OCI-LY7 (cell line): ENCODE data around the gene PTGIR. TPM values are rescaled to one million over a fixed set of nuclear protein-coding genes. Genes with fewer than 3 reads are reported as not detected.

Experiments
- BruUV-seq: library from RNA; stranded (reverse); fragments of 400-500 nt; replicated peaks from 2 replicates; lab custom pipeline; 2021; lab: Mats Ljungman, UMichigan
- CTCF ChIA-PET: fragments of 300-600 bp; sonication (Branson Sonifier 250); formaldehyde crosslinking; loops from one replicate; lab custom pipeline; 2022; ENCODE audit warnings: antibody characterized with exemption; ENCODE audit not compliant: unreplicated experiment; lab: Charles Lee
- POLR2A ChIA-PET: fragments of 300-600 bp; sonication (Branson Sonifier 250); formaldehyde crosslinking; loops from one replicate; lab custom pipeline; 2022; ENCODE audit warnings: antibody characterized with exemption; lab: Charles Lee
- DNase-seq: peaks from one replicate; pipeline ENCODE4 v3.0.0-alpha.2; 2015; ENCODE audit warnings: low spot score
- H2AFZ ChIP-seq: fragments of 200-600 bp; sonication (generic), shearing (Covaris generic); 2 replicates; pipeline ENCODE4 v1.6.1; 2014; ENCODE audit warnings: mild to moderate bottlenecking, antibody characterized with exemption, low read length, moderate library complexity
- H3K27ac ChIP-seq: fragments of 200-600 bp; sonication (generic); 2 replicates; pipeline ENCODE4 v1.5.1; 2014; ENCODE audit warnings: mixed run types, low read depth, mild to moderate bottlenecking, moderate library complexity, low read length, inconsistent platforms; ENCODE audit not compliant: poor library complexity, severe bottlenecking
- H3K36me3 ChIP-seq: fragments of 200-600 bp; sonication (generic); 2 replicates; pipeline ENCODE4 v1.6.1; 2014; ENCODE audit warnings: mild to moderate bottlenecking, antibody characterized with exemption, low read length, moderate library complexity, mixed read lengths; ENCODE audit not compliant: insufficient read depth
- H3K4me1 ChIP-seq: fragments of 200-600 bp; sonication (generic); 2 replicates; pipeline ENCODE4 v1.5.1; 2014; ENCODE audit warnings: mild to moderate bottlenecking, low read length; ENCODE audit not compliant: insufficient read depth, poor library complexity, severe bottlenecking
- H3K4me2 ChIP-seq: fragments of 200-600 bp; sonication (generic); 2 replicates; pipeline ENCODE4 v1.6.1; 2014; ENCODE audit warnings: mild to moderate bottlenecking, low read length
- H3K4me3 ChIP-seq: fragments of 200-600 bp; sonication (generic); 2 replicates; pipeline ENCODE4 v1.5.1; 2014; ENCODE audit warnings: mild to moderate bottlenecking, low read depth, low read length; ENCODE audit not compliant: poor library complexity, severe bottlenecking
- H3K79me2 ChIP-seq: fragments of 200-600 bp; sonication (generic); 2 replicates; pipeline ENCODE4 v1.6.1; 2016; ENCODE audit warnings: low read depth, mild to moderate bottlenecking, low read length, moderate library complexity, mixed read lengths; ENCODE audit not compliant: insufficient read depth
- H3K9me2 ChIP-seq: fragments of 200-600 bp; sonication (generic); 2 replicates; pipeline ENCODE4 v1.6.1; 2016; ENCODE audit warnings: mild to moderate bottlenecking, low read length, mixed read lengths; ENCODE audit not compliant: insufficient read depth
- H3K9me3 ChIP-seq: fragments of 200-600 bp; sonication (generic); 2 replicates; pipeline ENCODE4 v1.6.1; 2014; ENCODE audit warnings: mild to moderate bottlenecking, mixed run types, low read length, mixed read lengths
- H4K20me1 ChIP-seq: fragments of 200-600 bp; sonication (generic); 2 replicates; pipeline ENCODE4 v1.6.1; 2014; ENCODE audit warnings: mild to moderate bottlenecking, antibody characterized with exemption, low read length, moderate library complexity, mixed read lengths; ENCODE audit not compliant: insufficient read depth
- EZH2phosphoT487 ChIP-seq: fragments of 200-600 bp; sonication (generic); IDR thresholded peaks from 2 replicates; pipeline ENCODE4 v1.6.1; 2018; ENCODE audit warnings: low read depth, borderline replicate concordance, mild to moderate bottlenecking, mixed run types, antibody characterized with exemption, low read length, moderate library complexity, mixed read lengths
- intact Hi-C: fragments of 100-400 bp; cut with micrococcal nuclease; formaldehyde crosslinking; loops from one replicate; pipeline ENCODE4 v1.10.0; 2022; ENCODE audit not compliant: unreplicated experiment
- total RNA-seq, 2 experiments: library from RNA; depleted of rRNA in 1 of 2; stranded (reverse); fragments of >200 nt in 1 of 2; shearing (Covaris generic) in 1 of 2; gene quantifications; 2 replicates each; pipeline ENCODE4 v1.2.3, GENCODE V29; 2014 to 2022
- TF ChIP-seq, protein P1 (sequence below): fragments of 200-600 bp; sonication (generic); conservative IDR thresholded peaks from 2 replicates; pipeline ENCODE4 v1.5.1; 2014; ENCODE audit warnings: mild to moderate bottlenecking, antibody characterized with exemption, low read length, moderate library complexity, mixed read lengths

Gene PTGIR
- total RNA-seq, 2 experiments from 2014 or later: 0.25 TPM; not detected in 1

DNA sequence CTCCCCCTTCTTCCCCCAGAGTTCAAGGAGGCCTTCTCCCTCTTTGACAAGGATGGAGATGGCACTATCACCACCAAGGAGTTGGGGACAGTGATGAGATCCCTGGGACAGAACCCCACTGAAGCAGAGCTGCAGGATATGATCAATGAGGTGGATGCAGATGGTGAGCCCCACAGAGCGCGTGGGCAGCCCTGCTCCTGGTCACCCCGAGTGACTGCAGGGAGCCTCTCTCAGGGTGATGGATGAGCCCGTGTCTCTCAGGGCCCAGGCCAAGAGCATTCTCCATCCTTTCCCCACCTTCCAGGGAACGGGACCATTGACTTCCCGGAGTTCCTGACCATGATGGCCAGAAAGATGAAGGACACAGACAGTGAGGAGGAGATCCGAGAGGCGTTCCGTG lies 16.7 kb downstream of the PTGIR start:
- Histone ChIP-seq H3K4me3 (no peak overlapping the region), H3K27ac (no peak overlapping the region), H3K9me3 (no peaks in the 10 kb centered on the region), H3K4me1 (peaks cover 38% of the 10 kb centered on the region), H3K79me2 (peaks cover 21% of the 10 kb centered on the region), H3K4me2 (no peak overlapping the region), H3K36me3 (peaks cover 61% of the 10 kb centered on the region), H4K20me1 (peaks cover 13% of the 10 kb centered on the region), H2AFZ (no peak overlapping the region), H3K9me2 (no peaks in the 10 kb centered on the region)
- no peak for DNase-seq
- no peak for TF ChIP-seq EZH2phosphoT487
- TF ChIP-seq, protein P1, sequence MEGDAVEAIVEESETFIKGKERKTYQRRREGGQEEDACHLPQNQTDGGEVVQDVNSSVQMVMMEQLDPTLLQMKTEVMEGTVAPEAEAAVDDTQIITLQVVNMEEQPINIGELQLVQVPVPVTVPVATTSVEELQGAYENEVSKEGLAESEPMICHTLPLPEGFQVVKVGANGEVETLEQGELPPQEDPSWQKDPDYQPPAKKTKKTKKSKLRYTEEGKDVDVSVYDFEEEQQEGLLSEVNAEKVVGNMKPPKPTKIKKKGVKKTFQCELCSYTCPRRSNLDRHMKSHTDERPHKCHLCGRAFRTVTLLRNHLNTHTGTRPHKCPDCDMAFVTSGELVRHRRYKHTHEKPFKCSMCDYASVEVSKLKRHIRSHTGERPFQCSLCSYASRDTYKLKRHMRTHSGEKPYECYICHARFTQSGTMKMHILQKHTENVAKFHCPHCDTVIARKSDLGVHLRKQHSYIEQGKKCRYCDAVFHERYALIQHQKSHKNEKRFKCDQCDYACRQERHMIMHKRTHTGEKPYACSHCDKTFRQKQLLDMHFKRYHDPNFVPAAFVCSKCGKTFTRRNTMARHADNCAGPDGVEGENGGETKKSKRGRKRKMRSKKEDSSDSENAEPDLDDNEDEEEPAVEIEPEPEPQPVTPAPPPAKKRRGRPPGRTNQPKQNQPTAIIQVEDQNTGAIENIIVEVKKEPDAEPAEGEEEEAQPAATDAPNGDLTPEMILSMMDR: no peak
- CTCF ChIA-PET: no interaction called here
- intact Hi-C loops: no loop called here
- BruUV-seq: no TSS peak
- POLR2A ChIA-PET: no interaction called here

DNA sequence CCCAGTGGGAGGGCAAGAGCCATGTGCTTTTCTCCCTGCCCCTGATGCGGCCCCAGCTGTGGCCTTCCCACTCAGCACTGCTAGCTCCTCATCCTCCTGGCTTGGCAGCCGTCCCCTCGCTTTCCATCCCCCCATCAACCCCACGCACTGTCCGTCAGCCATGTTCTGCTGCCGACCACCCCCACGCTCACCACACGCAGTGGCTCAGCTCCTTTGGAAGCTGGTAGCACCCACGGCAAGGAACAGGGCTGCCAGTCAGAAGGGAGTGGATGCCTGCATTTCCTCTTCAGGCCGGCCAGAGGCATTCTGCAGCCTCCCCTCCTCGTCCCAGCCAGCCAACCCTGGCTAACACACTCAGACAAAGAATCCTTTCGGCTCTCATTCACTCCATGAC lies 17.4 kb downstream of the PTGIR start:
- no peaks in the 10 kb centered on the region for H3K9me2 ChIP-seq
- no peak for DNase-seq
- no peaks in the 10 kb centered on the region for H3K9me3 ChIP-seq
- BruUV-seq: no TSS peak
- no peak overlapping the region for H3K4me2 ChIP-seq
- ChIA-PET CTCF (no interaction called here), POLR2A (no interaction called here)
- no peak for TF ChIP-seq EZH2phosphoT487
- TF ChIP-seq, protein P1: no peak
- no peak overlapping the region for H3K27ac ChIP-seq
- H3K36me3 ChIP-seq: peaks cover 61% of the 10 kb centered on the region
- intact Hi-C loops: no loop called here
- peaks cover 40% of the 10 kb centered on the region for H3K4me1 ChIP-seq
- no peak overlapping the region for H2AFZ ChIP-seq
- H4K20me1 ChIP-seq: peaks cover 17% of the 10 kb centered on the region
- H3K79me2 ChIP-seq: peaks cover 28% of the 10 kb centered on the region
- H3K4me3 ChIP-seq: no peak overlapping the region

DNA sequence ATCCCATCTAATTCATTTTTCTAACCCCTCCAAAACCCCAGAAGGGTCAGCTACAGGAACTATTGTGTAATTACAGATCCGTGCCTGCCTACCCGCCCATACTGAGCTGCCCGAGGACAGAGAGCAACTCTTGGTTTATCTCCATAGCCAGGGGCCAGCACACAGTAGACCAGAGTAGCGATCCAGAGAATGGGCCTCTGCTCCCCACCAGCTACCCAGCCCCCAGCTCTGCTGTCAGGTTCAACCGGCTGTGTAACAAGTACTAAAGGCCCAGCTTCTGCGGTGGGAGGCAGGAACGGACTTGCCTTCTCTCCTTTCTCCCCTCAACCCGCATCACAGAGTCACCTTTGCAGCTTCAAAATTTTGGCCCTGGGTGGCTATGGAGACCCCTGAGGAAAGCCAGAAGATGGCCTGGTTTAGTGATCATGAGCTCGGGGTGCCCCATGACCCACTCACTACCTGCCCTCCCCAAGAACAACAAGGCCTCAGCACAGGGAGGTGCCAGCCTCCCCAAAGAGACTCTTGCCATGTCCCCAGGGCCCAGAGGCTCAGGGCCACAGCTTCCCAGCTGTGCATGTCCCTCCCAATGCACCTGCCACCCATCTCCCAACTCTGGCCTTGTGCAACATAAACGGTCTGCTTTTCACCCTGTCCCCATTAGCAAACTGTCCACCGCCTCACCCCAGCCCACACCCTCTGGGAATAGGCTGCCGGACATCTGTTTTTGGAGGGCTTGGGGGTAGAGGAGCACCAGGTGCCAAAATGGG lies 18.0 kb downstream of the PTGIR start:
- POLR2A ChIA-PET: no interaction called here

More for the DNA sequence above, 18.0 kb downstream of the PTGIR start:
- peaks cover 17% of the 10 kb centered on the region for H4K20me1 ChIP-seq
- no peaks in the 10 kb centered on the region for H3K9me3 ChIP-seq
- peaks cover 61% of the 10 kb centered on the region for H3K36me3 ChIP-seq
- H3K4me3 ChIP-seq: no peak overlapping the region
- H2AFZ ChIP-seq: no peak overlapping the region
- intact Hi-C loops: no loop called here
- H3K79me2 ChIP-seq: peaks cover 34% of the 10 kb centered on the region
- no peak overlapping the region for H3K4me2 ChIP-seq
- no peak for TF ChIP-seq EZH2phosphoT487
- TF ChIP-seq, protein P1: no peak
- H3K4me1 ChIP-seq: peaks cover 37% of the 10 kb centered on the region
- DNase-seq: no peak
- no TSS peak for BruUV-seq
- CTCF ChIA-PET: no interaction called here
- H3K9me2 ChIP-seq: no peaks in the 10 kb centered on the region
- no peak overlapping the region for H3K27ac ChIP-seq
